A673 (cell line): ENCODE results near the gene SP100. TPM values are rescaled to one million over a fixed set of nuclear protein-coding genes. Genes with fewer than 3 reads are reported as not detected.

Experiments used
- BruUV-seq: library from RNA; stranded (reverse); fragments of 400-500 nt; replicated peaks from 2 replicates; lab custom pipeline; 2021; lab: Mats Ljungman, UMichigan
- CTCF ChIA-PET: fragments of 300-600 bp; sonication (Branson Sonifier 250); formaldehyde crosslinking; loops from one replicate; lab custom pipeline; 2022; ENCODE audit warnings: antibody characterized with exemption; lab: Charles Lee
- POLR2A ChIA-PET: fragments of 300-600 bp; sonication (Branson Sonifier 250); formaldehyde crosslinking; loops from one replicate; lab custom pipeline; 2022; ENCODE audit warnings: antibody characterized with exemption; ENCODE audit not compliant: low non-redundant PET; lab: Charles Lee
- DNase-seq: peaks from one replicate; pipeline ENCODE4 v3.0.0-alpha.2; 2015; ENCODE audit warnings: low spot score
- H3K27ac ChIP-seq: fragments of 200-600 bp; sonication (generic); 2 replicates; pipeline ENCODE4 v1.5.1; 2016; ENCODE audit warnings: mixed run types, low read depth, mild to moderate bottlenecking, mixed read lengths, antibody characterized with exemption, low read length; ENCODE audit not compliant: poor library complexity, severe bottlenecking
- H3K27me3 ChIP-seq: fragments of 200-600 bp; sonication (generic); replicated peaks from 2 replicates; pipeline ENCODE4 v1.6.1; 2017; ENCODE audit warnings: mixed run types, low read depth, mild to moderate bottlenecking, mixed read lengths, antibody characterized with exemption, low read length; ENCODE audit not compliant: insufficient read depth, poor library complexity
- H3K36me3 ChIP-seq: fragments of 200-600 bp; sonication (generic); 2 replicates; pipeline ENCODE4 v1.6.1; 2016; ENCODE audit warnings: mixed run types, mild to moderate bottlenecking, mixed read lengths, antibody characterized with exemption, low read length; ENCODE audit not compliant: insufficient read depth, poor library complexity, severe bottlenecking
- H3K4me1 ChIP-seq: fragments of 200-600 bp; sonication (generic); 2 replicates; pipeline ENCODE4 v1.6.1; 2017; ENCODE audit warnings: mixed run types, mild to moderate bottlenecking, mixed read lengths, antibody characterized with exemption, low read length; ENCODE audit not compliant: insufficient read depth, poor library complexity, severe bottlenecking
- H3K4me3 ChIP-seq: fragments of 200-600 bp; sonication (generic); 2 replicates; pipeline ENCODE4 v1.5.1; 2016; ENCODE audit warnings: low read depth, mixed run types, mild to moderate bottlenecking, mixed read lengths, low read length; ENCODE audit not compliant: poor library complexity, severe bottlenecking
- H3K9me3 ChIP-seq: fragments of 200-600 bp; sonication (generic); 2 replicates; pipeline ENCODE4 v1.6.1; 2016; ENCODE audit warnings: mixed run types, low read depth, mild to moderate bottlenecking, mixed read lengths, antibody characterized with exemption, low read length; ENCODE audit not compliant: poor library complexity, severe bottlenecking
- EZH2 ChIP-seq: fragments of 200-600 bp; sonication (generic); IDR thresholded peaks from 2 replicates; pipeline ENCODE4 v1.6.1; 2017; ENCODE audit warnings: borderline replicate concordance, low read depth, mild to moderate bottlenecking, mixed read lengths, antibody characterized with exemption, low read length; ENCODE audit not compliant: poor library complexity, severe bottlenecking
- intact Hi-C: fragments of 100-400 bp; cut with micrococcal nuclease; formaldehyde crosslinking; loops from one replicate; pipeline ENCODE4 v1.10.0; 2022; ENCODE audit not compliant: unreplicated experiment
- total RNA-seq: library from RNA; stranded (reverse); gene quantifications from 2 replicates; pipeline ENCODE4 v1.2.3, GENCODE V29; 2021
- TF ChIP-seq, protein P1 (sequence below): fragments of 300-800, 200-600 bp; sonication (generic); conservative IDR thresholded peaks from 2 replicates; pipeline ENCODE4 v1.5.1; 2017; ENCODE audit warnings: low read depth, mild to moderate bottlenecking, antibody characterized with exemption, low read length, moderate library complexity, mixed read lengths

The SP100 gene
- total RNA-seq, 1 experiment from 2014 or later: 2.9 TPM

GRCh38 chr2:230592775-230593174 is 176.8 kb downstream of the SP100 start:
- POLR2A ChIA-PET: no interaction called here
- TF ChIP-seq, protein P1, sequence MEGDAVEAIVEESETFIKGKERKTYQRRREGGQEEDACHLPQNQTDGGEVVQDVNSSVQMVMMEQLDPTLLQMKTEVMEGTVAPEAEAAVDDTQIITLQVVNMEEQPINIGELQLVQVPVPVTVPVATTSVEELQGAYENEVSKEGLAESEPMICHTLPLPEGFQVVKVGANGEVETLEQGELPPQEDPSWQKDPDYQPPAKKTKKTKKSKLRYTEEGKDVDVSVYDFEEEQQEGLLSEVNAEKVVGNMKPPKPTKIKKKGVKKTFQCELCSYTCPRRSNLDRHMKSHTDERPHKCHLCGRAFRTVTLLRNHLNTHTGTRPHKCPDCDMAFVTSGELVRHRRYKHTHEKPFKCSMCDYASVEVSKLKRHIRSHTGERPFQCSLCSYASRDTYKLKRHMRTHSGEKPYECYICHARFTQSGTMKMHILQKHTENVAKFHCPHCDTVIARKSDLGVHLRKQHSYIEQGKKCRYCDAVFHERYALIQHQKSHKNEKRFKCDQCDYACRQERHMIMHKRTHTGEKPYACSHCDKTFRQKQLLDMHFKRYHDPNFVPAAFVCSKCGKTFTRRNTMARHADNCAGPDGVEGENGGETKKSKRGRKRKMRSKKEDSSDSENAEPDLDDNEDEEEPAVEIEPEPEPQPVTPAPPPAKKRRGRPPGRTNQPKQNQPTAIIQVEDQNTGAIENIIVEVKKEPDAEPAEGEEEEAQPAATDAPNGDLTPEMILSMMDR: no peak
- TF ChIP-seq EZH2: no peak
- CTCF ChIA-PET: no interaction called here

More at GRCh38 chr2:230592775-230593174, 176.8 kb downstream of the SP100 start:
- DNase-seq: no peak
- intact Hi-C loops: no loop called here
- Histone ChIP-seq H3K4me3 (no peak overlapping the region), H3K9me3 (no peaks in the 10 kb centered on the region), H3K36me3 (no peaks in the 10 kb centered on the region), H3K27ac (no peak overlapping the region), H3K27me3 (no peaks in the 10 kb centered on the region), H3K4me1 (no peaks in the 10 kb centered on the region)
- BruUV-seq: no TSS peak

Other genes starting within 250 kb of the SP100 start
- 11.0 and 11.6 TPM in 2 replicates for gene SP110, start 196.2 kb upstream of the SP100 start, total RNA-seq
- 0.32 and 1.0 TPM in 2 replicates for gene SP140, start 190.5 kb upstream of the SP100 start, total RNA-seq
- 0.37 and 0.61 TPM in 2 replicates for gene SP140L, start 89.0 kb upstream of the SP100 start, total RNA-seq